Tracheal epithelial cell (primary cell): ENCODE results near the gene DPF3. TPM values are rescaled to one million over a fixed set of nuclear protein-coding genes. Genes with fewer than 3 reads are reported as not detected.

ENCODE experiments used
- total RNA-seq: library from RNA; depleted of rRNA; stranded (reverse); fragments of >200 nt; gene quantifications from 2 replicates; pipeline ENCODE4 v1.2.1, GENCODE V29; 2014

DPF3 gene
- 0.85 and 0.96 TPM in 2 replicates for total RNA-seq

GRCh38 chr14:72893636-72894322 lies at the start of gene DPF3:
TSS of gene DPF3 (minus strand) at chr14:72894101. CDS start at chr14:72894088, 13 bp downstream.

DNA sequence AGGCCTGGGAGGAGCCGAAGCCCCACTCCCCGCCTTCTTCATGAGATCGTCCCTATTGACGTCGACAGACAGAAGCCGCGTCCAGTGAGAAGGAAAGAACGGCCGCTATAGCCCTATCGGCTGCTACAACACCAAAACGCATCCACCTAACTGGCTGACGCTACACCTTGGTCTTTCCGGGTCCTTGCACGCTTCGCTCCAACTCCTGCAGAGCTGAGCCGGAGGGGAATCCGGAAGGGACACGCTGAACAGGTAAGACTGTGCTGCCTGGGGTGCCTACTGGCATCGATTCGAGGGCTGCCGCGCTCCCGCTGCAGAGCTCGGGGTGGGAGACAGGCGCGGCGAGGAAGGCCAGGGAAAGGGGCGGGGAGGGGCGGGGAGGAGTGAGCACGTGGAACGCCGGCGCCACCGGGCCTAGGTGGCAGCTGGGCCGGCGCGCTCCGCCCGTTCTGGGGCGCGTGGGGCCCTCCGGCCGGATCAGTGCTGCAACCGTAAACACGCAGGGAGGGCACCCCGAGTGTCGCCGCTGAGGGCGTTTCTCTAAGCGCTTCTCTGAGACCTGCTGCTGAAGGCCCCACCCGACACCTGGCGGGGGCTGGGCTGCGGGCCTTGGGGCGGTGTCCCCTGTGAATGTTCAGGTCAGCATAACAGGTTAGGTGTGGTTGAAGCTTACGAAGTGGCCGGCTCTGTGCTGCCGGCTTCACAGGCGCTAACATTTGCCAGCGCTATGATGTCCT lies 32.6 kb upstream of the DPF3 start, which contains the start of gene DCAF4:
DCAF4 (plus strand) TSS at position 173 of the 737 bp plus-strand sequence. CDS start 11,515 bp downstream, outside the sequence.

Other genes starting within 250 kb of the DPF3 start
- 18.3 and 18.6 TPM in 2 replicates for gene DCAF4, start 32.4 kb upstream of the DPF3 start, total RNA-seq
- 6.6 and 8.9 TPM in 2 replicates for gene ZFYVE1, start 133.0 kb upstream of the DPF3 start, total RNA-seq
- 16.8 and 16.9 TPM in 2 replicates for gene RBM25, start 164.4 kb upstream of the DPF3 start, total RNA-seq
- gene PSEN1, start 242.4 kb upstream of the DPF3 start, total RNA-seq, result 58.6 and 80.0 TPM in 2 replicates